Ishikawa (cell line): ENCODE data around the gene SMTNL1.

Experiments
- CEBPB ChIP-seq: IDR thresholded peaks from 2 replicates; pipeline ENCODE4 v1.6.1; 2012
- EGR1 ChIP-seq: IDR thresholded peaks from 2 replicates; pipeline ENCODE4 v1.6.1; 2012
- TAF1 ChIP-seq: IDR thresholded peaks from 2 replicates; pipeline ENCODE4 v1.6.1; 2012; ENCODE audit warnings: low read depth, mild to moderate bottlenecking
- YY1 ChIP-seq: IDR thresholded peaks from 2 replicates; pipeline ENCODE4 v1.6.1; 2012; ENCODE audit warnings: low read depth
- TF ChIP-seq, protein P1 (sequence below): IDR thresholded peaks from 2 replicates; pipeline ENCODE4 v1.6.1; 2012

DNA sequence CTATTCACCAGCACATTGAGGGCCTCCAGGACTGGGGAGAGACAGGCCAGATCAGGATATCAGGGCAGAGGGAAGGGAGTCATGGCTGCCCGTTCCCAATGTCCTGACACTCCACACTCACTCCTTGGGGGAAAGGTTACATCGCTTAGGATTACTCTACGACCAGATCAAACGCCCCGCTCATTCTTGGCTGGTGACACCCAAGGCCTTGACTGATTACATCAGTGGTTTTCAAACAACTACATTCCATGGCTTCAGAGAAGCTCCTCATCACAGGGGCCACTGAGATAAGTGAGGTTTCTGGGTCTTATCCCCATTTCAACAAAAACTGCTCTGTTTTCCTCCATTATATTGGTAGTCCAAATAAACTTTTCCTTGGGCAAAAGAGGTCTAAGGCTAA, 15.1 kb downstream of the SMTNL1 start:
- TF ChIP-seq CEBPB (no peak), TAF1 (no peak), YY1 (no peak), EGR1 (no peak)
- TF ChIP-seq, protein P1, sequence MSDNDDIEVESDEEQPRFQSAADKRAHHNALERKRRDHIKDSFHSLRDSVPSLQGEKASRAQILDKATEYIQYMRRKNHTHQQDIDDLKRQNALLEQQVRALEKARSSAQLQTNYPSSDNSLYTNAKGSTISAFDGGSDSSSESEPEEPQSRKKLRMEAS: no peak
